Activated naive CD8-positive, alpha-beta T cell treated with anti-CD3 and anti-CD28 coated beads, Interleukin-2, amount 50 U/mL, for 24 hours (primary cell): ENCODE data around the gene KRTAP10-5.

ENCODE experiments used
- ATAC-seq: fragments of 150-1000 bp; cut with Tn5 transposase; one replicate; pipeline ENCODE4 v1.10.0; 2021
- DNase-seq: peaks from one replicate; pipeline ENCODE4 v3.0.0; 2021
- H3K27ac Mint-ChIP-seq: one replicate; pipeline ENCODE4 v1.8.0; 2021; ENCODE audit warnings: mild to moderate bottlenecking, mixed read lengths
- H3K27me3 Mint-ChIP-seq: one replicate; pipeline ENCODE4 v1.8.0; 2021; ENCODE audit warnings: mixed read lengths
- H3K36me3 Mint-ChIP-seq: one replicate; pipeline ENCODE4 v1.8.0; 2021; ENCODE audit warnings: low read depth, mixed read lengths
- H3K4me1 Mint-ChIP-seq: one replicate; pipeline ENCODE4 v1.8.0; 2021; ENCODE audit warnings: mixed read lengths
- H3K4me3 Mint-ChIP-seq: one replicate; pipeline ENCODE4 v1.8.0; 2021; ENCODE audit warnings: mild to moderate bottlenecking, moderate library complexity, mixed read lengths
- H3K9me3 Mint-ChIP-seq: one replicate; pipeline ENCODE4 v1.8.0; 2021; ENCODE audit warnings: mixed read lengths

The KRTAP10-5 gene

DNA sequence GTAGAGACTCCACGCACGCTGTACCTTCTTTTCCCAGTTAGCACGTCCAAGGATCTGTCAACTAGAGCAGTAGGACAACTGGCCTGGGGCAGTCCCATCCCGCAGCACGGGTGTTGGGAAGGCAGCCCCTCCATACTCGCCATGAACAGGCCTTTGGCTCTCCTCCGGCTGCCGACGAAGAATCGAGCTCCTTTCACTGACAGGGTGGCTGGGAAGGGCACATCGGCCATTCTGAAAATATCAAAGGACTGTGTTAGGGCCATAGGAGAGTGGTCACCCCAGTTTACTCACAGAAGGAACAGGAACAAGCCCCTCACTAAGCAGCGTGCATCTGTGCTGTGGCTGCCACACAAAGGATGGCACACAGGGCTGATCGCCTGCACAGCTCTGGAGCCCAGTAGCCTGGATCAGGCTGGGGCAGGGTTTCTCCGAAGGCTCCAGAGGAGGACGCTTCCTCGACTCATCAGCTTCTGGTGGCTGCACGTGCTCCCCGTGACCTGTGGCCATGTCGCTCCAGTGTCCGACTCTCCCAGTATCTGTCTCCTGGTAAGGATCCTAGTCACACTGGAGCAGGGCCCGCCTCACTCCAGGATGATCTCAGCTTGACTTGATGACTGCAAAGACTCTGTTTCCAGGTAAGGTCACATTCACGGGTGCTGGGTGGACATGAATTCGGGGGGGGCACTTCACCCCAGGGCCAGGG is 49.4 kb downstream of the KRTAP10-5 start:
- Mint-ChIP-seq H3K27ac (no peak overlapping the region), H3K27me3 (peaks cover 2% of the 10 kb centered on the region), H3K36me3 (no peaks in the 10 kb centered on the region), H3K9me3 (no peaks in the 10 kb centered on the region), H3K4me3 (no peak overlapping the region), H3K4me1 (no peaks in the 10 kb centered on the region)
- ATAC-seq, result no peak
- no peak for DNase-seq

DNA sequence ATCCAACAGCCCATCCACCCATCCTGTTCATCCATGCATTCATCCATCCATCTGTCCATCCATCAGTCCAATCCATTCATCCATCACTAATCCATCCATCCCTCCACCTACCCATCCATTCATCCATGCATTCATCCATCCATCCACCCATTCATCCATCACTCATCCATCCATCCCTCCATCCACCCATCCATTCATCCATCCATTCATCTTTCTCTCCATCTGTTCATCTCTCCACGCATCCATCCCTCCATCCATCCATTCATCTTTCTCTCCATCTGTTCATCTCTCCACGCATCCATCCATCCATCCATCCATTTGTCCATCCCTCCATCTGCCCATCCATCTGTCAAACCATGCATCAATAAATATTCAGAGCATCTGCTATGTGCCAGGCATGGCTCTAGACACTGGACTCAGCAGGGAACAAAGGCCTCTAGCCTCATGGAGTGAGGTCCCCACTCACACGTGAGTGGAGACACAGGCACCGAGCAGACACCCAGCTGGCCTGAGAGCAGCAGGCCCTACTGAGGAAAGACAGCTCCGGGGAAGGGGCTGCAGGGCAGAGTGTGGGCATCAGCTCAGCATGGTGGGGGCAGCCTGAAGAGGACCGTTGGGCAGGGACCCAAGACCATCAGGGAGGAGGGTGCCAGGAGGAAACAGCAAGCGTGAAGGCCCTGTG is 50.0 kb downstream of the KRTAP10-5 start:
- H3K27ac Mint-ChIP-seq, result no peak overlapping the region
- no peaks in the 10 kb centered on the region for H3K9me3 Mint-ChIP-seq
- peaks cover 2% of the 10 kb centered on the region for H3K27me3 Mint-ChIP-seq
- H3K4me3 Mint-ChIP-seq, result no peak overlapping the region
- ATAC-seq, result no peak
- no peaks in the 10 kb centered on the region for H3K36me3 Mint-ChIP-seq
- no peak for DNase-seq
- H3K4me1 Mint-ChIP-seq, result no peaks in the 10 kb centered on the region

DNA sequence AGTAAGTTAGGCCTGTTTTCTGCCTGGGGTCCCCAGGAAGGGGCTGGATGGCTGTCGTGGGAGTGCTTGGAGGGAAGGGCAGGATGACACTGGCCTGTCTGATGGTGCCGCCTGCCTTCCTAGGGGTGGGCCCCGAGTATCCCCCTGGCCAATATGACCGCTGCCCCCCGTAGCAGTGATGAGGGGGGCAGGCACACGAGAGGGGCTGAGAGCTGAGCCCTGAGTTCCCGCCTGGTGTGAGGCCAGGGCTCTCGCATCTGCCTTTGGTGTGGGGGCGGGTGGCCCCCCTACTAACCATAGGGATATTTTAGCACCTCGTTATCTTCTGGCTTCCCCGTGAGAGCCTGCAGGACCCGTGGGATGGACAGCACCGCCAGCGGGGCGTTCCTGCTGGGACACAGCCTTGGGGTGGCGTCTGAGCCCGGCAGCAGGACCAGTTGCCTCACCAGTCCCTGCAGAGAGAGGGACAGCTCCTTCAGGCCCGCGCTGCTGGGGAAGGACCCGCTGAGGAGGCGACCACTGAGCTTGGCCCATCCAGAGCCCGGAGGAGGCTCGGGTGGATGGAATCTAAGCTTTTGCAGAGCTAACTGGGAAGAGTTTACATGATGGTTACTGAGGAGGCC is 50.8 kb downstream of the KRTAP10-5 start:
- ATAC-seq (no peak), DNase-seq (no peak)
- Mint-ChIP-seq H3K4me1 (no peaks in the 10 kb centered on the region), H3K9me3 (no peaks in the 10 kb centered on the region), H3K36me3 (no peaks in the 10 kb centered on the region), H3K4me3 (no peak overlapping the region), H3K27me3 (peaks cover 2% of the 10 kb centered on the region), H3K27ac (no peak overlapping the region)
